ENCODE measurements around the gene NAA15.

DNA sequence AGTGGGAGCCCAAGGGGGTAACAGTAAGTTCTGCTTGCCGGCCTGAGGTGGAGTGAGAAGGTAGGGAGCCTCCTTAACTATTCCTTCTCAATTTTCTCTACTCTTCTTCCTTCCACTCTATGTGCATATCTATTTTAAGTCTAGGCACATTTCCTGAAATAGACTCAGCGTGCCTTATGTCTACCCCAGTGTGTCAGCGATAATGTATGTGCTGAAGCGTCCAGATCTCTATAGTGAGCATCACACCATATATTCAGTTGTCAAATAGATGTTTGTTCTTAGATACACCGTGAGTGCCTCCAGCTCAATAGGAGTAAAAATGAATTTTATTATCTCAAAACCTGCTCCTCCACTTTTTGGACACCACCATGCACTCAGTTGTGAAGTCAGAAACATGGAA is 101.1 kb downstream of the NAA15 start:
- TF ChIP-seq CTCF (conservative IDR thresholded peaks at IDR 0.05; ENCODE audit: low read depth, low read length) (no peak), EZH2 (IDR thresholded peaks at IDR 0.05; ENCODE audit: low read length, unreplicated experiment) (no peak), EZH2phosphoT487 (IDR thresholded peaks at IDR 0.05; ENCODE audit: borderline replicate concordance, low read length) (no peak)
